Measurements from ENCODE around the gene MAP1B. TPM values are rescaled to one million over a fixed set of nuclear protein-coding genes. Genes with fewer than 3 reads are reported as not detected.

Gene MAP1B
- total and polyA plus RNA-seq, 9 of the 15 experiments (the other 6 are each of a cell fraction or from before 2014, with no cell fraction given) = 5.2 to 66.1 (median 17.3) TPM

DNA sequence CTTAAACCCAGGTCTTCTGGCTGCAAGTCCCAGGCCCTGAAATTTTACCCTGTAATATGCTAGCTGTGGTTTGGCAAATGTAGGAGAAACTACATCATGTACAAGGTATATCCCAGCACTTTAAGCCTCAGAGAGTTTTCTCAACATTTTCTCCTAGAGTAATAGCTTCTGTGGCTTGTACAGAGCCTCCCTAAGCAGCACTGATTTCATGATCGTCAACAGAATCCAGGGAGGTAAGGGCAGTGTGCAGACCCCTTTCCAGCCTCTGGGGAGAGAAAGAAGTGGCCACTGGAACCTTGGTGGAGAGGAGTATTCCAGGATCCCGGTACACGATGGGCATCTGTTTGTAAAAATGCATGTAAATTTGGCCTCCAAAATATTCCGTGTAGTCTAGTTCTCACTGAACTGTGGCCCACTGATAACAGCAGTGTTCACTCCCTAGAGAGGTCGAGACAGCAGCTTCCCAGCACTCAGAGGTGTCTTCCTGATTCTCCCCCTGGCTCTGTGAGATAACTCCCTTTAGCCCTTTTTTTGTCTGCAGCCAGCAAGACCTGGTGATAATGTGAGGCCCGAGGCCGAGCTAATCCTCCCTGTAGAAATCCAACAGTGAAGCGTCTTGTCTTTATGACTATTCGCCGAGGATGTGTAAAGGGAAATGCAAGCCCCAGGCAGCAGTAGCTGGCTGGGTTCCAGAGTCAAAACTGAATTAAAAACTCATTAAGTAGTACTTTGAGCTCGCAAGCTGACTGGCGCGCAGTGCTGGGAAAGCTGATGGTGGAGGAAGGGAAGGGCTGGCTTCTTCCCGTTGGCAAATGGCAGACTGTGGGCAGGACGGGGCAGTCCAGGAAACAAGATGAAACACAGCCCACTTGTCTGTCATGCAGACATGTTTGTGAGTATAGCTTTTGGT lies 59.0 kb downstream of the MAP1B start (continued):
- TF ChIP-seq ZBTB49 (CRISPR knock-in tag; IDR thresholded peaks at IDR 0.05; ENCODE audit: borderline replicate concordance) (no peak), FOXJ2 (tag; IDR thresholded peaks at IDR 0.05) (no peak), ZNF717 (CRISPR knock-in tag; IDR thresholded peaks at IDR 0.05) (no peak), KDM1A (IDR thresholded peaks at IDR 0.05) (peak; percentile 95 to 96), EP300 (IDR thresholded peaks at IDR 0.05; ENCODE audit: low read length) (peak; percentile 87; the same call in 1 of the 2 replicates), CAMTA2 (CRISPR knock-in tag; conservative IDR thresholded peaks at IDR 0.05) (no peak), TFAM (CRISPR knock-in tag; conservative IDR thresholded peaks at IDR 0.05) (no peak), JUND (IDR thresholded peaks at IDR 0.05; ENCODE audit: borderline replicate concordance, low read depth, low read length) (peak; percentile 60), JUND (tag; IDR thresholded peaks at IDR 0.05; ENCODE audit: borderline replicate concordance, low read depth, low read length) (peak; percentile 31; the same call in 1 of the 3 replicates), ELF4 (CRISPR knock-in tag; IDR thresholded peaks at IDR 0.05) (no peak; the same call in 1 of the 2 replicates), ZFX (CRISPR knock-in tag; IDR thresholded peaks at IDR 0.05) (no peak), ARNT (IDR thresholded peaks at IDR 0.05) (peak; percentile 59 to 66; a peak in 1 of 4 replicates), ZNF121 (CRISPR knock-in tag; conservative IDR thresholded peaks at IDR 0.05) (no peak), RNF2 (IDR thresholded peaks at IDR 0.05) (no peak), CTBP1 (IDR thresholded peaks at IDR 0.05; ENCODE audit: borderline replicate concordance) (peak; percentile 85), NFYB (IDR thresholded peaks at IDR 0.05; ENCODE audit: extremely low read depth, insufficient read length) (no peak), NR2C2 (CRISPR knock-in tag; IDR thresholded peaks at IDR 0.05) (no peak), NR2C2 (tag; IDR thresholded peaks at IDR 0.05) (0 out of 2 replicates have a peak, but pooled peaks have one; percentile 37)
- TF ChIP-seq, protein P1, sequence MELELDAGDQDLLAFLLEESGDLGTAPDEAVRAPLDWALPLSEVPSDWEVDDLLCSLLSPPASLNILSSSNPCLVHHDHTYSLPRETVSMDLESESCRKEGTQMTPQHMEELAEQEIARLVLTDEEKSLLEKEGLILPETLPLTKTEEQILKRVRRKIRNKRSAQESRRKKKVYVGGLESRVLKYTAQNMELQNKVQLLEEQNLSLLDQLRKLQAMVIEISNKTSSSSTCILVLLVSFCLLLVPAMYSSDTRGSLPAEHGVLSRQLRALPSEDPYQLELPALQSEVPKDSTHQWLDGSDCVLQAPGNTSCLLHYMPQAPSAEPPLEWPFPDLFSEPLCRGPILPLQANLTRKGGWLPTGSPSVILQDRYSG (tag; conservative IDR thresholded peaks at IDR 0.05; ENCODE audit: low read depth) = no peak
- TF ChIP-seq, protein P2, sequence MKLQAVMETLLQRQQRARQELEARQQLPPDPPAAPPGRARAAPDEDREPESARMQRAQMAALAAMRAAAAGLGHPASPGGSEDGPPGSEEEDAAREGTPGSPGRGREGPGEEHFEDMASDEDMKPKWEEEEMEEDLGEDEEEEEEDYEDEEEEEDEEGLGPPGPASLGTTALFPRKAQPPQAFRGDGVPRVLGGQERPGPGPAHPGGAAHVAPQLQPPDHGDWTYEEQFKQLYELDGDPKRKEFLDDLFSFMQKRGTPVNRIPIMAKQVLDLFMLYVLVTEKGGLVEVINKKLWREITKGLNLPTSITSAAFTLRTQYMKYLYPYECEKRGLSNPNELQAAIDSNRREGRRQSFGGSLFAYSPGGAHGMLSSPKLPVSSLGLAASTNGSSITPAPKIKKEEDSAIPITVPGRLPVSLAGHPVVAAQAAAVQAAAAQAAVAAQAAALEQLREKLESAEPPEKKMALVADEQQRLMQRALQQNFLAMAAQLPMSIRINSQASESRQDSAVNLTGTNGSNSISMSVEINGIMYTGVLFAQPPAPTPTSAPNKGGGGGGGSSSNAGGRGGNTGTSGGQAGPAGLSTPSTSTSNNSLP (IDR thresholded peaks at IDR 0.05; ENCODE audit: borderline replicate concordance, low read depth, low read length) = peak; percentile 12; the same call in 1 of the 2 replicates
- TF ChIP-seq, protein P3, sequence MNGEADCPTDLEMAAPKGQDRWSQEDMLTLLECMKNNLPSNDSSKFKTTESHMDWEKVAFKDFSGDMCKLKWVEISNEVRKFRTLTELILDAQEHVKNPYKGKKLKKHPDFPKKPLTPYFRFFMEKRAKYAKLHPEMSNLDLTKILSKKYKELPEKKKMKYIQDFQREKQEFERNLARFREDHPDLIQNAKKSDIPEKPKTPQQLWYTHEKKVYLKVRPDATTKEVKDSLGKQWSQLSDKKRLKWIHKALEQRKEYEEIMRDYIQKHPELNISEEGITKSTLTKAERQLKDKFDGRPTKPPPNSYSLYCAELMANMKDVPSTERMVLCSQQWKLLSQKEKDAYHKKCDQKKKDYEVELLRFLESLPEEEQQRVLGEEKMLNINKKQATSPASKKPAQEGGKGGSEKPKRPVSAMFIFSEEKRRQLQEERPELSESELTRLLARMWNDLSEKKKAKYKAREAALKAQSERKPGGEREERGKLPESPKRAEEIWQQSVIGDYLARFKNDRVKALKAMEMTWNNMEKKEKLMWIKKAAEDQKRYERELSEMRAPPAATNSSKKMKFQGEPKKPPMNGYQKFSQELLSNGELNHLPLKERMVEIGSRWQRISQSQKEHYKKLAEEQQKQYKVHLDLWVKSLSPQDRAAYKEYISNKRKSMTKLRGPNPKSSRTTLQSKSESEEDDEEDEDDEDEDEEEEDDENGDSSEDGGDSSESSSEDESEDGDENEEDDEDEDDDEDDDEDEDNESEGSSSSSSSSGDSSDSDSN (IDR thresholded peaks at IDR 0.05; ENCODE audit: borderline replicate concordance in 1 of 2, low read depth in 2 of 2, low read length in 2 of 2) = peak in 1 of 2 experiments; percentile 24; a peak in 1 of 4 replicates

Data from K562 (cell line).